ENCODE results near the gene ATCAY.

GRCh38 chr19:3890591-3890990, 10.1 kb downstream of the ATCAY start:
- TF ChIP-seq FOXM1 (IDR thresholded peaks at IDR 0.05; ENCODE audit: borderline replicate concordance, low read depth) (no peak), RAD21 (IDR thresholded peaks at IDR 0.05; ENCODE audit: low read depth) (no peak), CEBPB (IDR thresholded peaks at IDR 0.05) (no peak), USF1 (IDR thresholded peaks at IDR 0.05) (no peak)
